ENCODE data around the gene PRR33. TPM values are rescaled to one million over a fixed set of nuclear protein-coding genes. Genes with fewer than 3 reads are reported as not detected.
A peak's percentile ranks its signal among the peaks of the same experiment; 100 is the strongest.

The PRR33 gene
- total and polyA plus RNA-seq, 11 donors: 0.08 to 5.1 (median 2.4) TPM

DNA sequence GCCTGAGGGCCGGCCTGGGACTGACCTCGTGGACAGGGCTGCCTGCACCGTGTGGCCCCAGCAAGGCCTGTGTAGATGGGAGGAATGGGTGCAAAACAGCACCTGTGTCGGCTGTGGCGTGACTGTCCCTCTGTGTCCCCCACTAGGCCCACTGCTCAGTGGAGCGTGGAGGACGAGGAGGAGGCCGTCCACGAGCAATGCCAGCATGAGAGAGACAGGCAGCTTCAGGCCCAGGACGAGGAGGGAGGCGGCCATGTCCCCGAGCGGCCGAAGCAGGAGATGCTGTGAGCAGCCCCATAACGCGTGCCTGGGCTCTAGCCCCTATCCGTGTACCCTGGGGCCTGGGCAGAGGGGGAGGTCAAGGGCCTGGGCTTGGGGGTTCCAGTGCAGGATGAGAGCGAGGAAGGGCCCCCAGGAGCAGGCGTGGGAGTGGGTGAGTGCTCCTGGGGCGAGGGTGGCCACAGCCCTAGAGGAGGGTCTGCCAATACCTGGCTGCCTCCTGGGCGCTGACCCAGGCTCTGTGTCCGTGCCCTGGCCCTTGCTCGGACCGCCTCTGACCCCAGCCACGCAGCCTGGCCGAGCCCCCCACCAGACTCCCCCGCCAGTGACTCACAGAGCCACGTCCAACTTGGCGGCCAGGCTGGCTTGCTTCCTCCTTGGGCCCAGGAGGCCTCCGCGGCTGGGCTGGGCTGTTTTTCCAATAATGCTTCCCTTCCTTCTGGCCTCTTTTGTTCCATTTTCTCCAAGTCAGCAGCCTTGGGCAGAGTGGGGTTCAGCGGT, 11.6 kb downstream of the PRR33 start:
- ATAC-seq (peak; percentile 45 to 77 (median 70)), DNase-seq (peak; percentile 85 to 91 (median 89))
- H3K9me3 ChIP-seq: no peaks in the 10 kb centered on the region
- intact Hi-C loops (cut with DNase I): loop anchor here (5.0 to 10.0 kb wide), 6 partner anchors 37 to 272 kb away; partner anchors contain the start of genes TNNT3 (in 6 of the 10) and TNNI2 (in 1 of the 10)
- H3K27me3 ChIP-seq: no peaks in the 10 kb centered on the region
- 49 to 76% (median 66%) methylated on average over 26 to 32 of the region's 32 CpGs for WGBS, 4 donors
- TF ChIP-seq, protein P1, sequence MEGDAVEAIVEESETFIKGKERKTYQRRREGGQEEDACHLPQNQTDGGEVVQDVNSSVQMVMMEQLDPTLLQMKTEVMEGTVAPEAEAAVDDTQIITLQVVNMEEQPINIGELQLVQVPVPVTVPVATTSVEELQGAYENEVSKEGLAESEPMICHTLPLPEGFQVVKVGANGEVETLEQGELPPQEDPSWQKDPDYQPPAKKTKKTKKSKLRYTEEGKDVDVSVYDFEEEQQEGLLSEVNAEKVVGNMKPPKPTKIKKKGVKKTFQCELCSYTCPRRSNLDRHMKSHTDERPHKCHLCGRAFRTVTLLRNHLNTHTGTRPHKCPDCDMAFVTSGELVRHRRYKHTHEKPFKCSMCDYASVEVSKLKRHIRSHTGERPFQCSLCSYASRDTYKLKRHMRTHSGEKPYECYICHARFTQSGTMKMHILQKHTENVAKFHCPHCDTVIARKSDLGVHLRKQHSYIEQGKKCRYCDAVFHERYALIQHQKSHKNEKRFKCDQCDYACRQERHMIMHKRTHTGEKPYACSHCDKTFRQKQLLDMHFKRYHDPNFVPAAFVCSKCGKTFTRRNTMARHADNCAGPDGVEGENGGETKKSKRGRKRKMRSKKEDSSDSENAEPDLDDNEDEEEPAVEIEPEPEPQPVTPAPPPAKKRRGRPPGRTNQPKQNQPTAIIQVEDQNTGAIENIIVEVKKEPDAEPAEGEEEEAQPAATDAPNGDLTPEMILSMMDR (IDR thresholded peaks at IDR 0.05): no peak
- TF ChIP-seq POLR2A (IDR thresholded peaks at IDR 0.05): no peak
- peaks cover 32 to 79% (median 67%) of the 10 kb centered on the region in 12 donors for H3K4me1 ChIP-seq
- H3K27ac ChIP-seq: peak overlapping the region; percentile 85 to 99 (median 96)
- no peak overlapping the region for H3K4me3 ChIP-seq
- H3K36me3 ChIP-seq: peaks cover 0 to 26% (median 7%) of the 10 kb centered on the region in 9 donors

DNA sequence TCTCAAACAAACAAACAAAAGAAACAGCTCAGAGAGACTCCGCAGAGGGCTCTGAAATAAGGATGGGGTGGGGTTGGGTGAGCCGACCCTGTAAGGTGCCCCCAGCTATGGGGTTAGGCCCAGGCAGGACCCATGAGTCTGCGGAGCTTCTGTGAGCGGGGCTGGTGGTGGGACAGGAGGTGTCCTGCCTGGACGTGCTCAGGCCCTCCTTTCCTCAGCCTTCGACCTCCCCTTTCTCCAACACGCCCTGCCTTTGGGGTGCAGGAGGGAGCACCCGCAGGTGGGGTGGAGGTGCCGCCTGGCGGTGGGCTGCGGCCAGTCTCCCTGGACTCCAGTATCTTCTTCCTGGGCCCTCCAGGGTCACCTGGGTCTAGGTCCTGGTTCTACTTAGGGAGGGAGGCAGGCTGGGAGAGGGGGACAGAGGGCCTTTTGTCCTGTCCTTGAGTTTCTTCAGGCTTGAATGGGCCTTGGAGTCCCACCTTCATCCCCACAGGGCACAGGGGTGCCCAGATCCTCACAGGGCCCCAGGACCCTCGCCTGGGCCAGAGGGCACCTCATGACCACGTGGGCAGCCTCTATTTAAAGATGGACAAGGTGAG, 12.3 kb downstream of the PRR33 start:
- TF ChIP-seq, protein P1 (IDR thresholded peaks at IDR 0.05): no peak
- no peaks in the 10 kb centered on the region for H3K9me3 ChIP-seq
- intact Hi-C loops (cut with DNase I): no loop called here
- WGBS, 4 donors: 83 to 92% (median 89%) methylated on average over 8 to 13 of the region's 13 CpGs
- H3K27ac ChIP-seq: peak overlapping the region; percentile 85 to 99 (median 96)
- H3K36me3 ChIP-seq: peaks cover 0 to 19% (median under 1%) of the 10 kb centered on the region in 9 donors
- peak in 4 of 5 donors; percentile 7 to 46 (median 32) for DNase-seq
- ATAC-seq: no peak
- H3K4me3 ChIP-seq: no peak overlapping the region
- H3K27me3 ChIP-seq: no peaks in the 10 kb centered on the region
- H3K4me1 ChIP-seq: peaks cover 32 to 83% (median 70%) of the 10 kb centered on the region in 12 donors

DNA sequence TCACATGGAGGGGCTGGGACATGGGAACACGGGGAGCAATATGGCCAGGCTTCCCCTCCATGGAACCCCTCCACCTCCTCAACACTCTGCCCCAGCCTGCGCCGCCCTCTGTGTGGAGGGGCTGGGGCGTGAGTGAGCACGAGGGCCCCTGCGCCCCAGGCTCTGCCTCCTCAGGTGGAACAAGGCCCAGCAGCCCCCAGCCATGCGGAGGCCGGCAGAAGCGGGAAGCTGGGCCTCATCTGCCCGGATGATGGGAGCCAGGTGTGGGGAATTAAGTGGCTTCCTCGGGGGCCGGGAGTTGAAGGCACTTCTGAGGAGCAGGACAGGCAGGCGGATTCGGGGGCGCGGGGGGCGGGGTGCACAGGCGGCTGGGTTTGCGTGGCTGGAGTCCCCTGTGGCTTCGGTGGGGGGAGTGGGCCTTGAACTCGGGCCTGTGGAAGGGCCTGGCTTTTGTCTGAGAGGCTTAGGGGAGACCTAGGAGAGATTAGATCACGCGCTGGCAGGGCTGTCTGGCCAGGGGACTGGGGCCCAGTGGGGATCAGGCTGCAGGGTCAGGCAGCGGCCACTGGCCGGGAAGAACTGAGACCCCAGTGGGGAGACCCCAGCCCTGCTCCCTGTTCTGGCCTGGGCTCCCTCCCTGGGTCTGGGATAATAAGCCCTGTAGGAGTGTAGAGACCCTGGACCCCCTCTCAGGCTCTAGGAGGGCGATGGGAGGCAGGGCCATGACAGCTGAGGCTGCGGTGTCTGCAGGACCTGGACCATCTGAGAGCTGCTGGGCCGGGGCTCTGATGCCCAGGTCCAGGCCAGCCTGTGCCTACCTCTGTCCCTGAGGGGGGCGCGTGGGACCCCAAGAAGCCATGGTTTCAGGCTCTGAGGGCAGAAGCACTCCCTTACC, 13.3 kb downstream of the PRR33 start:
- intact Hi-C loops (cut with DNase I): no loop called here
- H3K36me3 ChIP-seq: peaks cover 0 to 8% (median 0%) of the 10 kb centered on the region in 9 donors
- peak overlapping the region; percentile 69 to 99 (median 96) for H3K27ac ChIP-seq
- H3K27me3 ChIP-seq: no peaks in the 10 kb centered on the region
- ATAC-seq: peak in 1 of 4 donors; percentile 4
- 79 to 91% (median 82%) methylated on average over 23 to 30 of the region's 30 CpGs for WGBS, 4 donors
- peak; percentile 46 to 72 (median 61) for DNase-seq
- H3K4me1 ChIP-seq: peaks cover 32 to 83% (median 70%) of the 10 kb centered on the region in 12 donors
- H3K9me3 ChIP-seq: no peaks in the 10 kb centered on the region
- no peak overlapping the region for H3K4me3 ChIP-seq
- TF ChIP-seq, protein P1 (IDR thresholded peaks at IDR 0.05): no peak
- TF ChIP-seq POLR2A (IDR thresholded peaks at IDR 0.05): no peak

Measured in heart left ventricle (tissue), 16 donors.